Measurements from ENCODE around the gene SMIM13.

Gene SMIM13

DNA sequence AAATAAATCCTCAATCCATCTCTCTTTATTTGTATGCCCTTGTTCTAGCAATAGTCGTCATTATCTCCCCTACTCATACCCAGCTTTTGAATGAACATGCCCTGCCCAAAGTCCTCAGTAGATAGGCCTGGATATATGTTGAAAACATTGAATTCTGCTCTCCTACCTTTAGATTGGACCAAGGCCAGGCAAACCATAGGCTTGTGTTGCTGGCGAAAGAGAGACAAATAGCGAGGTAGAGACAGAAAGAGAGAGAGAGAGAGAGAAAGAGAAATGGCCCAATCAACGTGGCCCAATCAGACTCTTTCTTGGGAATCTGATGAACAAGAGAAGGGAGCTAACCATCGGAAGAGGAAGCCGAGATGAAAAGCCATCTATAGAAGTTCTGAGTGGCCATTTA lies 93.7 kb downstream of the SMIM13 start:
- H3K4me3 ChIP-seq (ENCODE audit: low read depth, low read length), result no peak overlapping the region
- TF ChIP-seq, protein P1, sequence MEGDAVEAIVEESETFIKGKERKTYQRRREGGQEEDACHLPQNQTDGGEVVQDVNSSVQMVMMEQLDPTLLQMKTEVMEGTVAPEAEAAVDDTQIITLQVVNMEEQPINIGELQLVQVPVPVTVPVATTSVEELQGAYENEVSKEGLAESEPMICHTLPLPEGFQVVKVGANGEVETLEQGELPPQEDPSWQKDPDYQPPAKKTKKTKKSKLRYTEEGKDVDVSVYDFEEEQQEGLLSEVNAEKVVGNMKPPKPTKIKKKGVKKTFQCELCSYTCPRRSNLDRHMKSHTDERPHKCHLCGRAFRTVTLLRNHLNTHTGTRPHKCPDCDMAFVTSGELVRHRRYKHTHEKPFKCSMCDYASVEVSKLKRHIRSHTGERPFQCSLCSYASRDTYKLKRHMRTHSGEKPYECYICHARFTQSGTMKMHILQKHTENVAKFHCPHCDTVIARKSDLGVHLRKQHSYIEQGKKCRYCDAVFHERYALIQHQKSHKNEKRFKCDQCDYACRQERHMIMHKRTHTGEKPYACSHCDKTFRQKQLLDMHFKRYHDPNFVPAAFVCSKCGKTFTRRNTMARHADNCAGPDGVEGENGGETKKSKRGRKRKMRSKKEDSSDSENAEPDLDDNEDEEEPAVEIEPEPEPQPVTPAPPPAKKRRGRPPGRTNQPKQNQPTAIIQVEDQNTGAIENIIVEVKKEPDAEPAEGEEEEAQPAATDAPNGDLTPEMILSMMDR (IDR thresholded peaks at IDR 0.05; ENCODE audit: low read depth, low read length, missing control alignments), result no peak
- no peak for DNase-seq (ENCODE audit: low read depth)
